Neural cell (in vitro differentiated cells): ENCODE results near the gene CASZ1. TPM values are rescaled to one million over a fixed set of nuclear protein-coding genes. Genes with fewer than 3 reads are reported as not detected.

Experiments
- H2AFZ ChIP-seq: fragments of 200-600, 300-800 bp; sonication (generic), shearing (Covaris generic); 2 replicates; pipeline ENCODE4 v1.6.0; 2014; ENCODE audit warnings: low read depth, mild to moderate bottlenecking, antibody characterized with exemption, low read length, moderate library complexity
- H3F3A ChIP-seq: fragments of 200-600 bp; shearing (Covaris generic); 2 replicates; pipeline ENCODE4 v1.6.1; 2016; ENCODE audit warnings: mild to moderate bottlenecking, moderate library complexity, mixed read lengths, antibody characterized with exemption, low read length; ENCODE audit not compliant: insufficient read depth, poor library complexity, severe bottlenecking
- H3K27ac ChIP-seq: fragments of 200-600, 300-800 bp; sonication (generic), shearing (Covaris generic); 2 replicates; pipeline ENCODE4 v1.5.1; 2014; ENCODE audit warnings: mild to moderate bottlenecking, low read length, moderate library complexity
- H3K27me3 ChIP-seq: fragments of 300-800, 200-600 bp; sonication (generic), shearing (Covaris generic); 2 replicates; pipeline ENCODE4 v1.6.0; 2014; ENCODE audit warnings: mild to moderate bottlenecking, low read depth, low read length, moderate library complexity; ENCODE audit not compliant: insufficient read depth
- H3K36me3 ChIP-seq: fragments of 300-800, 200-600 bp; sonication (generic), shearing (Covaris generic); 2 replicates; pipeline ENCODE4 v1.5.1; 2014; ENCODE audit warnings: mild to moderate bottlenecking, antibody characterized with exemption, low read length, moderate library complexity; ENCODE audit not compliant: insufficient read depth
- H3K4me2 ChIP-seq: fragments of 300-800, 200-600 bp; sonication (generic), shearing (Covaris generic); 2 replicates; pipeline ENCODE4 v1.6.0; 2014; ENCODE audit warnings: mild to moderate bottlenecking, low read length
- H3K4me3 ChIP-seq: fragments of 300-800, 200-600 bp; sonication (generic), shearing (Covaris generic); 2 replicates; pipeline ENCODE4 v1.5.1; 2014; ENCODE audit warnings: mild to moderate bottlenecking, low read length, moderate library complexity
- H3K79me2 ChIP-seq: fragments of 200-600 bp; shearing (Covaris generic); replicated peaks from 2 replicates; pipeline ENCODE4 v1.6.0; 2014; ENCODE audit warnings: mild to moderate bottlenecking, low read length, moderate library complexity; ENCODE audit not compliant: insufficient read depth
- H3K9ac ChIP-seq: fragments of 300-800, 200-600 bp; sonication (generic), shearing (Covaris generic); 2 replicates; pipeline ENCODE4 v1.6.1; 2016; ENCODE audit warnings: mild to moderate bottlenecking, low read length, mixed read lengths
- H3K9me2 ChIP-seq: fragments of 200-600 bp; shearing (Covaris generic); 2 replicates; pipeline ENCODE4 v1.6.1; 2016; ENCODE audit warnings: mild to moderate bottlenecking, low read length, mixed read lengths; ENCODE audit not compliant: insufficient read depth
- H3K9me3 ChIP-seq: fragments of 200-600, 300-800 bp; sonication (generic), shearing (Covaris generic); 2 replicates; pipeline ENCODE4 v1.6.1; 2016; ENCODE audit warnings: mild to moderate bottlenecking, mixed run types, low read length, moderate library complexity, mixed read lengths
- H4K20me1 ChIP-seq: fragments of 200-600 bp; shearing (Covaris generic); 2 replicates; pipeline ENCODE4 v1.6.1; 2016; ENCODE audit warnings: mild to moderate bottlenecking, mixed run types; ENCODE audit not compliant: insufficient read depth
- EP300 ChIP-seq: fragments of 450-650 bp; conservative IDR thresholded peaks from 2 replicates; pipeline ENCODE4 v1.6.1; 2014; ENCODE audit warnings: antibody characterized with exemption, mild to moderate bottlenecking, moderate library complexity; ENCODE audit not compliant: poor library complexity, severe bottlenecking
- EZH2 ChIP-seq: fragments of 200-600, 300-800 bp; shearing (Covaris generic), sonication (generic); IDR thresholded peaks from 2 replicates; pipeline ENCODE4 v1.6.1; 2014; ENCODE audit warnings: antibody characterized with exemption, low read length, borderline replicate concordance, mild to moderate bottlenecking; ENCODE audit not compliant: insufficient read depth, poor library complexity, severe bottlenecking
- MXI1 ChIP-seq: fragments of 450-650 bp; conservative IDR thresholded peaks from 2 replicates; pipeline ENCODE4 v1.6.1; 2014; ENCODE audit warnings: antibody characterized with exemption, mild to moderate bottlenecking; ENCODE audit not compliant: poor library complexity, severe bottlenecking
- POLR2AphosphoS5 ChIP-seq: IDR thresholded peaks from 2 replicates; pipeline ENCODE4 v1.6.1; 2012
- RAD21 ChIP-seq: fragments of 450-650 bp; conservative IDR thresholded peaks from 2 replicates; pipeline ENCODE4 v1.6.1; 2014; ENCODE audit warnings: antibody characterized with exemption, mild to moderate bottlenecking, moderate library complexity
- SMC3 ChIP-seq: fragments of 450-650 bp; conservative IDR thresholded peaks from 2 replicates; pipeline ENCODE4 v1.6.1; 2014; ENCODE audit warnings: antibody characterized with exemption, mild to moderate bottlenecking, moderate library complexity; ENCODE audit not compliant: poor library complexity
- TAF1 ChIP-seq: IDR thresholded peaks from 2 replicates; pipeline ENCODE4 v1.6.1; 2012; ENCODE audit warnings: low read depth
- polyA plus RNA-seq: library from polyadenylated mRNA; depleted of rRNA; stranded (reverse); fragments of >200 nt; gene quantifications from 2 replicates; pipeline ENCODE4 v1.2.3, GENCODE V29; 2014
- TF ChIP-seq, protein P1 (sequence below): IDR thresholded peaks from 2 replicates; pipeline ENCODE4 v1.6.1; 2012; ENCODE audit warnings: borderline replicate concordance
- TF ChIP-seq, protein P2 (sequence below): fragments of 450-650 bp; IDR thresholded peaks from 2 replicates; pipeline ENCODE4 v1.5.1; 2014; ENCODE audit warnings: antibody characterized with exemption, mild to moderate bottlenecking, moderate library complexity; ENCODE audit not compliant: poor library complexity, severe bottlenecking

CASZ1 gene
- polyA plus RNA-seq, 1 donor from 2014 or later: 0.27 TPM

DNA sequence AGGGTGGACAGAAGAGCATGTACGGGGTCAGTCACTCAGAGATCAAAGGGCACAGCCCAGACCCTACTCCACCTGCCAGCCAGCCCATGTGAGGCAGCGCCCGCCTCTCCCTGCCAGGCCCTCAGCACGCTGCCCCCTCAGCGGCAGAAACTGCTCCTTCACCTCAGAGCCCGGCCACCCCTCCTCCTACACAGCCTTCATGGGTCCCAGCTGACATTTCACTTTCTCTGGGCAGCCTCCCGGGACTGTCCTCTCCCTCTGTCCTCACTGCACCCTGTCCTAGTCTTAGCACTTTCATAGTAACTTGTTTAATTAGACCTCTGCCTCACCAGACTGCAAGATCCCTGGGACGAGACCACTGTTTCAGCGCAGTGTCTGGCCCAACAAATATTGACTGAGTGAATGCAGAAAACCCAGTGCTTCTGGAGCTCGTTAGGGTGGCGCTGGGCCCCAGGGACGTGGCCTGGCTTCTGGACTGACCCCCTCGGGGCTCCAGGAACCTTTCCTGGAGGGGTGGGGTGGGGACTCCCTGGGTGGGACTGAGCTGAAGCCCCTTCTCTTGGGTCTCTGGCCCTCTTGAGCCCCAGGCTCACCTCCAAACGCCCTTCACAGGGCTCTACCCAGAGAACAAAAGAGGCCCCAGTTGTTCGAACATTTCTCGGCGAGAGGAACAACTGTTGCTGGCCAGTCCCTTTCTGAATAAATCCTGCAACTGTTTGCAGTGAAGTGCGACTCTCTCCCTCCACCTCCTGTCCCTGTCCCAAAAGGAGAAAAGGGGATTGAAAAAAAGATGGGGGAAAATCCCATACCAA, 114.9 kb downstream of the CASZ1 start:
- H3K4me2 ChIP-seq: no peak overlapping the region
- H3K9ac ChIP-seq: no peak overlapping the region
- H3K4me3 ChIP-seq: no peak overlapping the region
- H3F3A ChIP-seq: no peaks in the 10 kb centered on the region
- no peaks in the 10 kb centered on the region for H3K36me3 ChIP-seq
- H3K79me2 ChIP-seq: no peaks in the 10 kb centered on the region
- no peaks in the 10 kb centered on the region for H3K9me2 ChIP-seq
- H3K9me3 ChIP-seq: no peaks in the 10 kb centered on the region
- no peaks in the 10 kb centered on the region for H3K27me3 ChIP-seq
- H4K20me1 ChIP-seq: no peaks in the 10 kb centered on the region
- H2AFZ ChIP-seq: no peak overlapping the region
- H3K27ac ChIP-seq: no peak overlapping the region
- TF ChIP-seq, protein P1, sequence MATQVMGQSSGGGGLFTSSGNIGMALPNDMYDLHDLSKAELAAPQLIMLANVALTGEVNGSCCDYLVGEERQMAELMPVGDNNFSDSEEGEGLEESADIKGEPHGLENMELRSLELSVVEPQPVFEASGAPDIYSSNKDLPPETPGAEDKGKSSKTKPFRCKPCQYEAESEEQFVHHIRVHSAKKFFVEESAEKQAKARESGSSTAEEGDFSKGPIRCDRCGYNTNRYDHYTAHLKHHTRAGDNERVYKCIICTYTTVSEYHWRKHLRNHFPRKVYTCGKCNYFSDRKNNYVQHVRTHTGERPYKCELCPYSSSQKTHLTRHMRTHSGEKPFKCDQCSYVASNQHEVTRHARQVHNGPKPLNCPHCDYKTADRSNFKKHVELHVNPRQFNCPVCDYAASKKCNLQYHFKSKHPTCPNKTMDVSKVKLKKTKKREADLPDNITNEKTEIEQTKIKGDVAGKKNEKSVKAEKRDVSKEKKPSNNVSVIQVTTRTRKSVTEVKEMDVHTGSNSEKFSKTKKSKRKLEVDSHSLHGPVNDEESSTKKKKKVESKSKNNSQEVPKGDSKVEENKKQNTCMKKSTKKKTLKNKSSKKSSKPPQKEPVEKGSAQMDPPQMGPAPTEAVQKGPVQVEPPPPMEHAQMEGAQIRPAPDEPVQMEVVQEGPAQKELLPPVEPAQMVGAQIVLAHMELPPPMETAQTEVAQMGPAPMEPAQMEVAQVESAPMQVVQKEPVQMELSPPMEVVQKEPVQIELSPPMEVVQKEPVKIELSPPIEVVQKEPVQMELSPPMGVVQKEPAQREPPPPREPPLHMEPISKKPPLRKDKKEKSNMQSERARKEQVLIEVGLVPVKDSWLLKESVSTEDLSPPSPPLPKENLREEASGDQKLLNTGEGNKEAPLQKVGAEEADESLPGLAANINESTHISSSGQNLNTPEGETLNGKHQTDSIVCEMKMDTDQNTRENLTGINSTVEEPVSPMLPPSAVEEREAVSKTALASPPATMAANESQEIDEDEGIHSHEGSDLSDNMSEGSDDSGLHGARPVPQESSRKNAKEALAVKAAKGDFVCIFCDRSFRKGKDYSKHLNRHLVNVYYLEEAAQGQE: no peak
- TF ChIP-seq MXI1 (no peak), RAD21 (no peak), SMC3 (no peak), POLR2AphosphoS5 (no peak), EP300 (no peak)
- TF ChIP-seq, protein P2, sequence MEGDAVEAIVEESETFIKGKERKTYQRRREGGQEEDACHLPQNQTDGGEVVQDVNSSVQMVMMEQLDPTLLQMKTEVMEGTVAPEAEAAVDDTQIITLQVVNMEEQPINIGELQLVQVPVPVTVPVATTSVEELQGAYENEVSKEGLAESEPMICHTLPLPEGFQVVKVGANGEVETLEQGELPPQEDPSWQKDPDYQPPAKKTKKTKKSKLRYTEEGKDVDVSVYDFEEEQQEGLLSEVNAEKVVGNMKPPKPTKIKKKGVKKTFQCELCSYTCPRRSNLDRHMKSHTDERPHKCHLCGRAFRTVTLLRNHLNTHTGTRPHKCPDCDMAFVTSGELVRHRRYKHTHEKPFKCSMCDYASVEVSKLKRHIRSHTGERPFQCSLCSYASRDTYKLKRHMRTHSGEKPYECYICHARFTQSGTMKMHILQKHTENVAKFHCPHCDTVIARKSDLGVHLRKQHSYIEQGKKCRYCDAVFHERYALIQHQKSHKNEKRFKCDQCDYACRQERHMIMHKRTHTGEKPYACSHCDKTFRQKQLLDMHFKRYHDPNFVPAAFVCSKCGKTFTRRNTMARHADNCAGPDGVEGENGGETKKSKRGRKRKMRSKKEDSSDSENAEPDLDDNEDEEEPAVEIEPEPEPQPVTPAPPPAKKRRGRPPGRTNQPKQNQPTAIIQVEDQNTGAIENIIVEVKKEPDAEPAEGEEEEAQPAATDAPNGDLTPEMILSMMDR: no peak

DNA sequence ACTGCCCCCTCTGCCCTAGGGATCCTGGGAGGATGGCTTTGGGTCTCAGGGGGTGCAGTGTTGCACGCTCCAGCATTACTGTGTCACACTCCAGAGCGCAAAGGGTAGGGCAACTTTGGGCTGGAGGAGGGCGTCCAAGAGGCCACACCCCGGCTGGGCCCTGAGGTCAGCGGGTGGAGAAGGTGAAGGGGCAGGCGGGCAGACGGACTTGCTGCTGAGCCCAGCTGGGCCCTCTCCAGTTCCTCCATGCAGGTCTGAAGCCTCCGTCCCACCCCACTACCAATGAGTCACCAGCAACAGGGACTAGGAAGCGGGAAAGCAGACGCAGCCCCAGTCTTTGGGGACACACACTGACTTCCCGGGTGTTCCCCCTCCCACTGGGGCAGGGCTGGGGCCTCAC, 116.0 kb downstream of the CASZ1 start:
- Histone ChIP-seq H3K4me3 (no peak overlapping the region), H3K27ac (no peak overlapping the region), H3K4me2 (no peak overlapping the region), H4K20me1 (no peaks in the 10 kb centered on the region), H3K9ac (no peak overlapping the region), H3K36me3 (no peaks in the 10 kb centered on the region), H3K9me3 (no peaks in the 10 kb centered on the region), H3F3A (no peaks in the 10 kb centered on the region), H3K79me2 (no peaks in the 10 kb centered on the region), H3K9me2 (no peaks in the 10 kb centered on the region), H3K27me3 (no peaks in the 10 kb centered on the region), H2AFZ (no peak overlapping the region)
- TF ChIP-seq EZH2 (no peak), SMC3 (no peak), MXI1 (no peak), EP300 (no peak), TAF1 (no peak), RAD21 (no peak), POLR2AphosphoS5 (no peak)
- TF ChIP-seq, protein P1: no peak
- TF ChIP-seq, protein P2: no peak
